HCT116 (cell line): ENCODE results near the gene HARS1. TPM values are rescaled to one million over a fixed set of nuclear protein-coding genes. Genes with fewer than 3 reads are reported as not detected.
"Not testable (repeated sequence)": the region's sequence is repeated elsewhere in the genome, so short reads cannot be mapped to it uniquely, and the experiment has no call there.

Source experiments
- ATAC-seq: fragments of 200-7000 bp; cut with Tn5 transposase; 2 replicates; pipeline ENCODE4 v1.9.1; 2020; ENCODE audit warnings: mild to moderate bottlenecking, moderate library complexity
- BruUV-seq: library from RNA; stranded (reverse); fragments of 400-500 nt; replicated peaks from 2 replicates; lab custom pipeline; 2021; lab: Mats Ljungman, UMichigan
- CTCF ChIA-PET: fragments of 300-600 bp; sonication (Branson Sonifier 250); formaldehyde crosslinking; loops from one replicate; lab custom pipeline; 2021; ENCODE audit warnings: antibody characterized with exemption; lab: Charles Lee
- POLR2A ChIA-PET: fragments of 300-600, 350-600 bp; sonication (Branson Sonifier 250); formaldehyde crosslinking; loops from one replicate; lab custom pipeline; 2021; ENCODE audit warnings: antibody characterized with exemption; lab: Charles Lee
- RAD21 ChIA-PET, 2 experiments: fragments of 300-600 bp; sonication (Branson Sonifier 250); formaldehyde crosslinking; loops; one replicate each; lab custom pipeline; 2023; ENCODE audit warnings: low total read pairs in 2 of 2; ENCODE audit not compliant: uncharacterized antibody in 2 of 2, unreplicated experiment in 2 of 2, low non-redundant PET in 1 of 2; lab: Charles Lee
- DNase-seq: peaks from one replicate; pipeline ENCODE4 v3.0.0-alpha.2; 2010; ENCODE audit warnings: low read depth, low spot score
- H2AFZ ChIP-seq: fragments of 200-600 bp; shearing (Covaris generic), sonication (generic); 2 replicates; pipeline ENCODE4 v1.6.1; 2017; ENCODE audit warnings: low read depth, mixed run types, mixed read lengths, antibody characterized with exemption, low read length; ENCODE audit not compliant: poor library complexity, severe bottlenecking
- H3K27ac ChIP-seq: 2 replicates; pipeline ENCODE4 v1.5.1; 2012; ENCODE audit warnings: low read depth, low read length
- H3K27me3 ChIP-seq: fragments of 200-600 bp; sonication (generic); 2 replicates; pipeline ENCODE4 v1.6.1; 2016; ENCODE audit warnings: mixed run types, low read length, mixed read lengths; ENCODE audit not compliant: insufficient read depth
- H3K36me3 ChIP-seq, 2 experiments: fragments of 200-500 bp in 1 of 2; fragments of 200-600 bp in 1 of 2; sonication (Bioruptor generic) in 1 of 2; sonication (generic) in 1 of 2; 2 replicates each; pipeline versions ENCODE4 v1.5.1 to v1.6.1; 2014 to 2016; ENCODE audit warnings: low read length in 2 of 2, inconsistent platforms in 1 of 2, mixed read lengths in 1 of 2, mixed run types in 1 of 2; ENCODE audit not compliant: insufficient read depth in 2 of 2, control insufficient read depth in 1 of 2
- H3K4me1 ChIP-seq, 2 experiments: fragments of 200-600 bp in 1 of 2; sonication (generic) in 1 of 2; 2 replicates each; pipeline versions ENCODE4 v1.5.1 to v1.6.1; 2012 to 2017; ENCODE audit warnings: low read length in 2 of 2, inconsistent platforms in 1 of 2, mild to moderate bottlenecking in 1 of 2, mixed read lengths in 1 of 2, mixed run types in 1 of 2, moderate library complexity in 1 of 2; ENCODE audit not compliant: insufficient read depth in 2 of 2, control insufficient read depth in 1 of 2
- H3K4me2 ChIP-seq: fragments of 200-600 bp; sonication (generic); 2 replicates; pipeline ENCODE4 v1.6.1; 2017; ENCODE audit warnings: mixed run types, low read length, mixed read lengths
- H3K4me3 ChIP-seq, 2 experiments: fragments of 200-600 bp in 1 of 2; sonication (generic) in 1 of 2; replicated peaks in 1 of 2; 2 replicates each; pipeline ENCODE4 v1.5.1; 2011 to 2016; ENCODE audit warnings: low read length in 2 of 2, control low read depth in 1 of 2, low read depth in 1 of 2, mild to moderate bottlenecking in 1 of 2, mixed read lengths in 1 of 2, mixed run types in 1 of 2
- H3K79me2 ChIP-seq: fragments of 200-600 bp; sonication (generic); 2 replicates; pipeline ENCODE4 v1.6.1; 2017; ENCODE audit warnings: mild to moderate bottlenecking, mixed run types, low read length, moderate library complexity, mixed read lengths; ENCODE audit not compliant: insufficient read depth
- H3K9ac ChIP-seq: fragments of 200-600 bp; sonication (generic); 2 replicates; pipeline ENCODE4 v1.6.1; 2016; ENCODE audit warnings: low read length, mixed read lengths
- H3K9me2 ChIP-seq: fragments of 200-600 bp; sonication (generic), shearing (Covaris generic); 2 replicates; pipeline ENCODE4 v1.6.1; 2017; ENCODE audit warnings: mixed run types, mild to moderate bottlenecking, moderate library complexity; ENCODE audit not compliant: insufficient read depth
- H3K9me3 ChIP-seq, 2 experiments: fragments of 200-500 bp in 1 of 2; fragments of 200-600 bp in 1 of 2; sonication (Bioruptor generic) in 1 of 2; sonication (generic) in 1 of 2; 2 replicates each; pipeline ENCODE4 v1.6.1; 2014 to 2017; ENCODE audit warnings: low read length in 2 of 2, mixed read lengths in 2 of 2, inconsistent platforms in 1 of 2, low read depth in 1 of 2, mild to moderate bottlenecking in 1 of 2, mixed run types in 1 of 2, moderate library complexity in 1 of 2; ENCODE audit not compliant: control insufficient read depth in 1 of 2, insufficient read depth in 1 of 2
- H4K20me1 ChIP-seq: fragments of 200-600 bp; sonication (generic), shearing (Covaris generic); 2 replicates; pipeline ENCODE4 v1.6.1; 2017; ENCODE audit warnings: mixed run types, mild to moderate bottlenecking, moderate library complexity; ENCODE audit not compliant: insufficient read depth
- CBX3 ChIP-seq: IDR thresholded peaks from 2 replicates; pipeline ENCODE4 v1.6.1; 2012; ENCODE audit warnings: low read depth
- CEBPB ChIP-seq: IDR thresholded peaks from 2 replicates; pipeline ENCODE4 v1.6.1; 2012; ENCODE audit warnings: low read depth
- EGR1 ChIP-seq: IDR thresholded peaks from 2 replicates; pipeline ENCODE4 v1.6.1; 2012; ENCODE audit warnings: low read depth
- EZH2phosphoT487 ChIP-seq: fragments of 200-600 bp; IDR thresholded peaks from 2 replicates; pipeline ENCODE4 v1.6.1; 2018; ENCODE audit warnings: antibody characterized with exemption, borderline replicate concordance
- FOSL1 ChIP-seq: IDR thresholded peaks from 2 replicates; pipeline ENCODE4 v1.6.1; 2012; ENCODE audit warnings: low read depth
- JUND ChIP-seq: IDR thresholded peaks from 2 replicates; pipeline ENCODE4 v1.6.1; 2012
- POLR2AphosphoS5 ChIP-seq: IDR thresholded peaks from 2 replicates; pipeline ENCODE4 v1.6.1; 2011; ENCODE audit warnings: mild to moderate bottlenecking, low read depth, low read length, moderate library complexity
- RAD21 ChIP-seq: IDR thresholded peaks from 2 replicates; pipeline ENCODE4 v1.6.1; 2012; ENCODE audit warnings: low read depth, mild to moderate bottlenecking
- SIN3A ChIP-seq: IDR thresholded peaks from 2 replicates; pipeline ENCODE4 v1.6.1; 2012; ENCODE audit warnings: low read depth
- SP1 ChIP-seq: IDR thresholded peaks from 2 replicates; pipeline ENCODE4 v1.6.1; 2012; ENCODE audit warnings: low read depth
- SRF ChIP-seq: IDR thresholded peaks from 2 replicates; pipeline ENCODE4 v1.6.1; 2012; ENCODE audit warnings: low read depth
- TCF7L2 ChIP-seq: IDR thresholded peaks from 2 replicates; pipeline ENCODE4 v1.7.0; 2011; ENCODE audit warnings: borderline replicate concordance, inconsistent platforms; ENCODE audit not compliant: insufficient read depth, insufficient read length; ENCODE audit errors: extremely low read depth
- YY1 ChIP-seq: IDR thresholded peaks from 2 replicates; pipeline ENCODE4 v1.6.1; 2011; ENCODE audit warnings: low read length, low read depth, moderate library complexity, mild to moderate bottlenecking; ENCODE audit not compliant: insufficient replicate concordance; ENCODE audit errors: extremely low read depth
- intact Hi-C: fragments of 100-400 bp; cut with micrococcal nuclease; formaldehyde crosslinking; loops from 2 replicates; pipeline ENCODE4 v1.10.0; 2022
- total RNA-seq: library from RNA; stranded (reverse); gene quantifications from one replicate; pipeline ENCODE4 v1.2.1, GENCODE V29; 2021; ENCODE audit not compliant: unreplicated experiment
- TF ChIP-seq, protein P1 (sequence below): IDR thresholded peaks from 2 replicates; pipeline ENCODE4 v1.6.1; 2012
- TF ChIP-seq, protein P2 (sequence below), 3 experiments: fragments of 200-600 bp in 1 of 3; sonication (generic) in 1 of 3; IDR thresholded peaks in 2 of 3; conservative IDR thresholded peaks in 1 of 3; 2 replicates each; pipeline ENCODE4 v1.5.1; 2012 to 2017; ENCODE audit warnings: low read depth in 2 of 3, low read length in 2 of 3, antibody characterized with exemption in 1 of 3, borderline replicate concordance in 1 of 3, control low read depth in 1 of 3, mild to moderate bottlenecking in 1 of 3, mixed read lengths in 1 of 3, mixed run types in 1 of 3, moderate library complexity in 1 of 3; ENCODE audit not compliant: insufficient read depth in 1 of 3
- TF ChIP-seq, protein P3 (sequence below): IDR thresholded peaks from 2 replicates; pipeline ENCODE4 v1.6.1; 2012

Gene HARS1
- total RNA-seq, 1 experiment from 2014 or later, result 91.1 TPM

DNA sequence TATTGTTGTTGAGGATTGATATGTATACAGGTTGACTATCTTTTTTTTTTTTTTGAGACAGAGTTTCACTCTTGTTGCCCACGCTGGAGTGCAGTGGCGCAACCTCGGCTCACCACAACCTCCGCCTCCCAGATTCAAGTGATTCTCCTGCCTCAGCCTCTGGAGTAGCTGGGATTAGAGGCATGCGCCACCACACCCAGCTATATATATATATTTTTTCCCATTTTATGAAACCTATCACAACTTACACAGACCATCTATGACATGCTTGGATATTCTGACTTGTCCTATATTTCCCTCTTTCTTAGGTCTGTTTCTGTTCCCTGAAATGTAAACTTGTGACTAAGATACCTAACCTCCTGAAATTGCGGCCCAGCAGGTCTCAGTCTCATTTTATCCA lies 63.2 kb downstream of the HARS1 start:
- RAD21 ChIA-PET, result no interaction called here
- no peak overlapping the region for H3K27ac ChIP-seq
- no TSS peak for BruUV-seq
- TF ChIP-seq RAD21, result no peak
- no peak for TF ChIP-seq TCF7L2
- no peak for TF ChIP-seq SP1
- TF ChIP-seq, protein P1, sequence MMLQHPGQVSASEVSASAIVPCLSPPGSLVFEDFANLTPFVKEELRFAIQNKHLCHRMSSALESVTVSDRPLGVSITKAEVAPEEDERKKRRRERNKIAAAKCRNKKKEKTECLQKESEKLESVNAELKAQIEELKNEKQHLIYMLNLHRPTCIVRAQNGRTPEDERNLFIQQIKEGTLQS, result no peak
- no peak for TF ChIP-seq CEBPB
- TF ChIP-seq YY1, result no peak
- TF ChIP-seq SRF, result no peak
- TF ChIP-seq, protein P2, sequence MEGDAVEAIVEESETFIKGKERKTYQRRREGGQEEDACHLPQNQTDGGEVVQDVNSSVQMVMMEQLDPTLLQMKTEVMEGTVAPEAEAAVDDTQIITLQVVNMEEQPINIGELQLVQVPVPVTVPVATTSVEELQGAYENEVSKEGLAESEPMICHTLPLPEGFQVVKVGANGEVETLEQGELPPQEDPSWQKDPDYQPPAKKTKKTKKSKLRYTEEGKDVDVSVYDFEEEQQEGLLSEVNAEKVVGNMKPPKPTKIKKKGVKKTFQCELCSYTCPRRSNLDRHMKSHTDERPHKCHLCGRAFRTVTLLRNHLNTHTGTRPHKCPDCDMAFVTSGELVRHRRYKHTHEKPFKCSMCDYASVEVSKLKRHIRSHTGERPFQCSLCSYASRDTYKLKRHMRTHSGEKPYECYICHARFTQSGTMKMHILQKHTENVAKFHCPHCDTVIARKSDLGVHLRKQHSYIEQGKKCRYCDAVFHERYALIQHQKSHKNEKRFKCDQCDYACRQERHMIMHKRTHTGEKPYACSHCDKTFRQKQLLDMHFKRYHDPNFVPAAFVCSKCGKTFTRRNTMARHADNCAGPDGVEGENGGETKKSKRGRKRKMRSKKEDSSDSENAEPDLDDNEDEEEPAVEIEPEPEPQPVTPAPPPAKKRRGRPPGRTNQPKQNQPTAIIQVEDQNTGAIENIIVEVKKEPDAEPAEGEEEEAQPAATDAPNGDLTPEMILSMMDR (IDR thresholded peaks at IDR 0.05 in 2 of 3, conservative IDR thresholded peaks at IDR 0.05 in 1 of 3; ENCODE audit: borderline replicate concordance in 1 of 3, insufficient read depth in 1 of 3, low read depth in 2 of 3, low read length in 2 of 3), result no peak
- TF ChIP-seq POLR2AphosphoS5, result no peak
- TF ChIP-seq, protein P3, sequence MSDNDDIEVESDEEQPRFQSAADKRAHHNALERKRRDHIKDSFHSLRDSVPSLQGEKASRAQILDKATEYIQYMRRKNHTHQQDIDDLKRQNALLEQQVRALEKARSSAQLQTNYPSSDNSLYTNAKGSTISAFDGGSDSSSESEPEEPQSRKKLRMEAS, result no peak
- TF ChIP-seq FOSL1, result no peak
- TF ChIP-seq JUND, result no peak
- TF ChIP-seq EGR1, result no peak
- TF ChIP-seq EZH2phosphoT487, result no peak
- no peak for TF ChIP-seq SIN3A
- no peak for TF ChIP-seq CBX3
- no peaks in the 10 kb centered on the region for H3K36me3 ChIP-seq
- ATAC-seq (no peak), DNase-seq (no peak)
- H2AFZ ChIP-seq, result no peak overlapping the region
- no peaks in the 10 kb centered on the region for H3K9me2 ChIP-seq
- H3K4me2 ChIP-seq, result no peak overlapping the region
- POLR2A ChIA-PET, result no interaction called here
- no peaks in the 10 kb centered on the region for H4K20me1 ChIP-seq
- H3K4me3 ChIP-seq, result no peak overlapping the region
- H3K27me3 ChIP-seq, result no peaks in the 10 kb centered on the region
- intact Hi-C loops, result no loop called here
- peaks cover 0 to 14% of the 10 kb centered on the region in 2 experiments; a peak in 2 of 4 replicates for H3K4me1 ChIP-seq
- CTCF ChIA-PET, result no interaction called here
- H3K9ac ChIP-seq, result no peak overlapping the region
- H3K79me2 ChIP-seq, result no peaks in the 10 kb centered on the region
- no peaks in the 10 kb centered on the region for H3K9me3 ChIP-seq

DNA sequence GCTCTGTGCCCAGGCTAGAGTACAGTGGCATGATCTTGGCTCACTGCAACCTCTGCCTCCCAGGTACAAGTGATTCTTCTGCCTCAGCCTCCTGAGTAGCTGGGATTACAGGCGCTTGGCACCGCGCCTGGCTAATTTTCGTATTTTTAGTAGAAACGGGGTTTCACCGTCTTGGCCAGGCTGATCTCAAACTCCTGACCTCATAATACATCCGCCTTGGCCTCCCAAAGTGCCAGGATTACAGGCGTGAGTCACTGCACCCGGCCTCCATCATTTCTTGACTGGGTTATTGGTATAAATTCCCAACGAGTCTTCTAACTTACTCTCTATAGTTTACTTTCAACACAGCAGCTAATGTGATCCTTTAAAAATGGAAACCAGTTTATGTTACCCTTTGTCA lies 66.3 kb downstream of the HARS1 start:
- H3K4me2 ChIP-seq, result peak overlapping the region; percentile 28; the same call in 1 of the 2 replicates
- BruUV-seq, intact Hi-C loops, H3K9me3 ChIP-seq, H3K27ac ChIP-seq, H3K36me3 ChIP-seq, H3K9me2 ChIP-seq, H3K4me3 ChIP-seq, H3K79me2 ChIP-seq, CTCF ChIA-PET, H3K27me3 ChIP-seq, DNase-seq, RAD21 ChIA-PET, H3K9ac ChIP-seq, ATAC-seq, H4K20me1 ChIP-seq, POLR2A ChIA-PET: not testable (repeated sequence)
- H3K4me1 ChIP-seq, result peaks cover 0 to 14% of the 10 kb centered on the region in 2 experiments; a peak in 2 of 4 replicates
- peak overlapping the region; percentile 56 for H2AFZ ChIP-seq
